ENCODE measurements around the gene PLEKHF1. TPM values are rescaled to one million over a fixed set of nuclear protein-coding genes. Genes with fewer than 3 reads are reported as not detected.

PLEKHF1 gene
- total RNA-seq, 4 donors from 2014 or later: 4.3 to 20.8 (median 17.1) TPM

- no peak for DNase-seq
- Histone ChIP-seq H3K4me3 (no peak overlapping the region), H3K4me1 (no peaks in the 10 kb centered on the region), H3K27ac (no peak overlapping the region), H3K9me3 (no peaks in the 10 kb centered on the region), H3K27me3 (peaks cover 0 to 19% (median 0%) of the 10 kb centered on the region in 4 donors), H3K36me3 (peaks cover 20 to 35% (median 26%) of the 10 kb centered on the region in 3 donors)
- intact Hi-C loops (cut with DNase I): loop anchor here (10.0 kb wide), 1 partner anchor 76 kb away; no protein-coding TSS in a partner anchor
- WGBS, 2 donors: 90 to 100% methylated on average over 2 of the region's 7 CpGs
- TF ChIP-seq POLR2A (IDR thresholded peaks at IDR 0.05) (no peak), CTCF (IDR thresholded peaks at IDR 0.05) (no peak)
Measured at GRCh38 chr19:29618434-29618833, 46.8 kb upstream of the PLEKHF1 start.

- no peak overlapping the region for H3K27ac ChIP-seq
- intact Hi-C loops (cut with DNase I): loop anchor here (10.0 kb wide), 1 partner anchor 76 kb away; no protein-coding TSS in a partner anchor
- TF ChIP-seq CTCF (IDR thresholded peaks at IDR 0.05): no peak
- no peak for TF ChIP-seq POLR2A (IDR thresholded peaks at IDR 0.05)
- peaks cover 0 to 19% (median 0%) of the 10 kb centered on the region in 4 donors for H3K27me3 ChIP-seq
- no peak overlapping the region for H3K4me3 ChIP-seq
- H3K4me1 ChIP-seq: peaks cover 0 to 2% (median 0%) of the 10 kb centered on the region in 3 donors
- DNase-seq: no peak
- peaks cover 16 to 30% (median 22%) of the 10 kb centered on the region in 3 donors for H3K36me3 ChIP-seq
- 64 to 87% methylated on average over 3 to 4 of the region's 7 CpGs for WGBS, 2 donors
- no peaks in the 10 kb centered on the region for H3K9me3 ChIP-seq
Measured at GRCh38 chr19:29618871-29619270, 46.4 kb upstream of the PLEKHF1 start.

- H3K27me3 ChIP-seq: peaks cover 0 to 19% (median 0%) of the 10 kb centered on the region in 4 donors
- WGBS, 2 donors: 55 to 57% methylated on average over 15 of the region's 15 CpGs
- peaks cover 4 to 9% (median 6%) of the 10 kb centered on the region in 3 donors for H3K36me3 ChIP-seq
- H3K4me3 ChIP-seq: no peak overlapping the region
- no peaks in the 10 kb centered on the region for H3K9me3 ChIP-seq
- H3K27ac ChIP-seq: no peak overlapping the region
- no peak for DNase-seq
- intact Hi-C loops (cut with DNase I): no loop called here
- TF ChIP-seq CTCF (IDR thresholded peaks at IDR 0.05) (no peak), POLR2A (IDR thresholded peaks at IDR 0.05) (no peak)
- H3K4me1 ChIP-seq: peaks cover 0 to 2% (median 0%) of the 10 kb centered on the region in 3 donors
Measured at GRCh38 chr19:29620931-29621351, 44.3 kb upstream of the PLEKHF1 start.

GRCh38 chr19:29622166-29623070, 42.8 kb upstream of the PLEKHF1 start:
- no peaks in the 10 kb centered on the region for H3K36me3 ChIP-seq
- H3K9me3 ChIP-seq: no peaks in the 10 kb centered on the region
- TF ChIP-seq POLR2A (IDR thresholded peaks at IDR 0.05) (no peak), CTCF (IDR thresholded peaks at IDR 0.05) (no peak)
- intact Hi-C loops (cut with DNase I): no loop called here
- H3K4me3 ChIP-seq: no peak overlapping the region
- WGBS, 2 donors: 66 to 72% methylated on average over 8 to 10 of the region's 23 CpGs
- peaks cover 0 to 19% (median 0%) of the 10 kb centered on the region in 4 donors for H3K27me3 ChIP-seq
- DNase-seq: no peak
- H3K27ac ChIP-seq: peak overlapping the region in 1 of 4 donors; percentile 13
- H3K4me1 ChIP-seq: peaks cover 0 to 2% (median 0%) of the 10 kb centered on the region in 3 donors
